Fibroblast of pulmonary artery (primary cell): ENCODE measurements around the gene TRIM65.

Experiments
- DNase-seq: peaks from one replicate; pipeline ENCODE4 v3.0.0-alpha.2; 2010; ENCODE audit warnings: low read depth
- H3K4me3 ChIP-seq: replicated peaks from 2 replicates; pipeline ENCODE4 v1.5.1; 2011; ENCODE audit warnings: low read depth, mild to moderate bottlenecking, control low read depth, low read length, moderate library complexity
- TF ChIP-seq, protein P1 (sequence below): IDR thresholded peaks from 2 replicates; pipeline ENCODE4 v1.5.1; 2011; ENCODE audit warnings: mild to moderate bottlenecking, control low read depth, low read length, inconsistent platforms; ENCODE audit errors: missing control alignments

TRIM65 gene

DNA sequence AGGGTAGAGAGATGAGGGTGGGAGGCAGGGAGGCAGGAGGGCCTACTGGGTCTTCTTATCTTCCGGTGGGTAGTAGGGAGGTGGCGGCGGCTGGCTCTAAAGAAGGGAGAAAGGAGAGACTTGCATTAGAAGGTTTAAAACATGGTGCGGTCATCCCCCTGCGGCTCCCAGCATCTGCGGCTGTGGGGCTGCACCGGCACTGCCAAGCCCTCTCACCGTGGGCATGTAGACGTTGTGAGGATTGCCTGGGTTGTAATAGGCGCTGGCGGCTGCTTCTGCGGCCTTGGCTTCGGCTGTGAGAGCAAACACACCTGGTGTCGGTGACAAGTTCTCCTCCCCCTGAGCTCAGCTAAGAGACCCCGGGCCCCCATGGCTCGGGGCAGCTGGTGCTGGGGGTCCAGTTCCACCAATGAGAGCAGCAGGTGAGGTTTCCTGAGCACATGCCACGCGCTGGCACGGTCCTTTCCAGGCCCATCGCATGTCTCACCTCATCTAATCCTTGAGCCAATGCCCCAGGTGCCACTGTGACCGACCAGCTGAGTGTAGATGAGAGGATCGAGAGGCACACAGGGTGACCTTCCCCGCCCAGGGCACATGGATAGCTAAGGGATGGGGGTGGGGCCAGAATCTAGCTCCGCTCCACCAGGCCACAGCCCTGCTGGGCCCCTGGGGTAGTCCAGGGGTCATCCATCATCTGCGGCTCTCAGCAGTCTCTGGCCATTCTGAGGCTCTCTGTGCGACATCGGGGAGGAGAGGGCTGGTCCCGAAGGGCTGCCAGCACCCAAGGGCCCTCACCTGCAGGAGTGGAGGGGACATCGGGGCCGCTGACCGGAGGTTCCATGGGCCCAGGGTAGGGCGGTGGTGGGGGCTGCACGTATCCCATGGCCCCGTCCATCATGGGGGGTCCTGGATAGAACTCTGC lies 49.8 kb downstream of the TRIM65 start:
- TF ChIP-seq, protein P1, sequence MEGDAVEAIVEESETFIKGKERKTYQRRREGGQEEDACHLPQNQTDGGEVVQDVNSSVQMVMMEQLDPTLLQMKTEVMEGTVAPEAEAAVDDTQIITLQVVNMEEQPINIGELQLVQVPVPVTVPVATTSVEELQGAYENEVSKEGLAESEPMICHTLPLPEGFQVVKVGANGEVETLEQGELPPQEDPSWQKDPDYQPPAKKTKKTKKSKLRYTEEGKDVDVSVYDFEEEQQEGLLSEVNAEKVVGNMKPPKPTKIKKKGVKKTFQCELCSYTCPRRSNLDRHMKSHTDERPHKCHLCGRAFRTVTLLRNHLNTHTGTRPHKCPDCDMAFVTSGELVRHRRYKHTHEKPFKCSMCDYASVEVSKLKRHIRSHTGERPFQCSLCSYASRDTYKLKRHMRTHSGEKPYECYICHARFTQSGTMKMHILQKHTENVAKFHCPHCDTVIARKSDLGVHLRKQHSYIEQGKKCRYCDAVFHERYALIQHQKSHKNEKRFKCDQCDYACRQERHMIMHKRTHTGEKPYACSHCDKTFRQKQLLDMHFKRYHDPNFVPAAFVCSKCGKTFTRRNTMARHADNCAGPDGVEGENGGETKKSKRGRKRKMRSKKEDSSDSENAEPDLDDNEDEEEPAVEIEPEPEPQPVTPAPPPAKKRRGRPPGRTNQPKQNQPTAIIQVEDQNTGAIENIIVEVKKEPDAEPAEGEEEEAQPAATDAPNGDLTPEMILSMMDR, result no peak
- no peak overlapping the region for H3K4me3 ChIP-seq
- DNase-seq, result no peak

DNA sequence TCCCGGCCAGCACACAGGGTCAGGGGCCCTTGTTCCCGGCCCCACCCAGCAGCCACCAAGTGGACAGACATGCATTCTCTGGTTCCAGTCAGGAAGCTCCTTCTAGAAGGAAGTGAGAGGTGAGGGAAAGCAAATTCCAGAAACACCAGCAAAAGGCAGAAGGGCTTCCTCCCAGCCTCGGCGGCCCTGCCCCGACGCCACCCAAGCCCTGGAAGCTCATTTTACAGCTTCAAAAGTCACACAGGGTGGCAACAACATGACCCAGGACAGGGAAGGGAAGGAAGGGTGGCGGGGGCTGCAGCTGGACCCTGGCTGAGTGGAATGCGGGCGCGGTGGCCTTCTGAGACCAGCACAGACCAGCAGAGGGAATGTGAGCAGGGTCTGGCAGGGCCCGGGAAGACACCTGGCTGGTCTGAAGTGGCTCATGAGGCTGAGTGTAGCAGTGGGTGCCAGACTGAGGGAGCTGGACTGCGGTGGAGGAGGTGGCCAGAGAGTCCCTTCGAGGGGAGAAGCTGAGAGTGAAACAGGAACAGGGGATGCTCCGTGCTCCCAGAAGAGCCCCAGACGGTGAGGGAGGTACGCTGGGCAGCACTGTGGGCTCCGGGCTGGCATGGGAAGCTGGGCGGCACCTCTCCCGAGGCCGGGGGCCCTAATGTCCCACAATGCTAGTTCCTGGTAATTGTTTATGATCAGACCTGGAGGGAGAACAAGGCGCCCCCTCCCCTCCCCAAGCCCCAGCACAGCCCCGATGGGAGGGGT lies 50.6 kb downstream of the TRIM65 start:
- DNase-seq, result no peak
- TF ChIP-seq, protein P1, result no peak
- no peak overlapping the region for H3K4me3 ChIP-seq

DNA sequence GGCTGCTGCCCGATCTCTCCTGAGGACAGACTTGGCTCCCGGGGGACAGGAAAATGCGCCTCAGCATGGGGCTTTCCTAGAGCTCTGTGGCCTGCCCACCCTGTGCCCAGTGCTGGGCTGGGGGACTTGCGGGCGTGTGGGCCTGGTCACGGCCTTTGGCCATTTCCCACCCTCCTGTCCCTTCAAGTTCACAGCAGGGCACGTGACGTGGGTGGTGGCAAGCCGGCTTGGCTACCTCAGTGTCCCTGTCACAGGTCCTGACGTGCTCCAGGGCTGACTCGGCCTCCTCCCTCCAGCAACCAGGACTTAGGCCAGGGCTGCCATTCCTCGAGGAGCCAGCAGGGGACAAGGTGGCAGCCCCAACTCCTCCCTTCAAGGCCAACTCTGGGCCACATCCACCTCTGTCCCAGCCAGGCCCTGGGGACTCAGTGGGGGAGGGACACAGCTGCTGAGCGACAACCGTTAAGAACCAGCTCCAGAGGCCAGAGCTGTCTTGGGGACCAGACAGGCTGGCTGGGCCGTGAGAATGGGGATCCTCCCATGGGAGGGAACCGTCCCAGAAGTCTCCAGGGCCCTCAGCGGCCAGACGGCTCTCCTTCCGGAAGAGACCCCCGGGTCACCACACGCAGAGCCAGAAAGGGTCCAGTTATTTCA lies 51.6 kb downstream of the TRIM65 start:
- H3K4me3 ChIP-seq, result no peak overlapping the region
- peak; percentile 60 for DNase-seq
- TF ChIP-seq, protein P1, result peak; percentile 66

DNA sequence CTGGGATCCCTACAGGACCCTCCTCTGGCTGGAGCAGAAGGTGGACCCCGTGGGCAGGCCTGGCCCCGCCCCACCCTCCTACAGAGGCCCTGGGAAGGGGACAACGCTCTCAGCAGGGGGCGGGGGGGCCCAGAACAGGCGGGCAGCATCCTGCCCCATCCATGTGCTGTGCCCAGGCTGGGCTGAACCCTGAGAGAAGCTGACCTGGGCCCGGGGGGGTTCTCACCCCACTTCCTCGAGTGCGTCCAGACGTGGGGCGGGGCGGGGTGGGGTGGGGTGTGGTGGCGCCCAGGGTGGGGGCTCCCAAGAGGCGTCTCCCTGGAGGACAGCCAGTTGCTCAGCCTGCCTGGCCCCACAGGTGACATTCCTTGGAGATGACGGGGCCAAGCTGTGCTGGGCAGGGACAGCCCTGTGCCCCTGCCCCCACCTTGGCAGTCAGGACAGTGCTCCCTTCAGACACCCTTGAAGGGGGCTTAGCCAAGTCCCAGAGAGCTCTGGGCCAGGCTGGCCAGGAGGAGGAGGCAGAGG lies 52.2 kb downstream of the TRIM65 start:
- no peak for DNase-seq
- H3K4me3 ChIP-seq, result no peak overlapping the region
- TF ChIP-seq, protein P1, result no peak

DNA sequence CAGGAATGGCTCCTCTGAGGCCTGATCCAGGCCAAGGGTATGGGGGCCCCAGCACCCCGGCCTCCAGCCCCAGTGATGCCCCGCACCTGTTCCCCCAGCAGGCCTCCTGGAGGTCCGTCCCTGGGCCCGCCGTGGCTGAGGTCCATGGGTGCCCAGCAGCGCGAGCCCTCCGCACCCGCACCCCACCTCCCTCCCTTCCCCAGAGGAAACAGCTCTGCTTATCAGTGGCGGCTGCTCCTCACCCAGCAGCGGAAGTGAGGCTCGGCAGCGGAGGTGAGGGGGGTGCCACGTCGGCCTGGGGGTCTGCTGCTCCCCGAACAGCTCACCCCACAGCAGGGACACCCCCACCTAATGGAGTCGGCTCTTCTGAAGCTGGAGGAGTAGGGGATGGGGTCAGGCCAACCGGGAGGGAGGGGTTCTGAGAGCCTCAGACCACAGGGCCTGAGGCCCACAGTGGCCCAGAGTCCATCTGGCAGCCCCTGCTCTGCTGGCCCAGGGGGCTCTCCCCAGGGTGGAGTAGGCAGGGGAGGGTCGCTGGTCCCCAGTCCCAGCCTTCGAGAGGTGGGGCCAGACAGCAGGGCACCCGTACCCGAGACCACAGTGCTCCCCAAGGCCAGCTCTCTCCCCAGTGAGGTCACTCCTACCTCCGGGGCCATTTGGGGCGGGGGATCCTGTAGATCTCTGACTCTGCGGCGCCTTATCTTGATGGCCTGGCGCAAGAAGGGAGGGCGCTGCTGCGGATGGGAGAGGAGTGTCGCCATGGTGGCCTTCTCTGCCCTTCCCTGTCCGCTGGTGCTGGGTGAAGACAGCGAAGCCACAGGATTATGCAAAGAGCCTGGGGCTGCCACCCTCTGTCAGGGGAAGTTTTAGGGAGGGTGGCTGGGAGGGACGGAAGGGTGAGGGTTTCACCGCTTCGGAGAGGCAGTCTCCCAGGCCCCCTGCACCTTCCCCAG lies 52.9 kb downstream of the TRIM65 start, which contains the start of gene UNC13D:
TSS of gene UNC13D (minus strand) at position 828 of the 953 bp plus-strand sequence. CDS start at position 761, 67 bp downstream.
- no peak for DNase-seq
- TF ChIP-seq, protein P1, result no peak
- no peak within 1 kb of the TSS for H3K4me3 ChIP-seq
